Nephron (organoid): ENCODE measurements around the gene PTPRG.

Source experiments
- H3K27ac Mint-ChIP-seq, 3 experiments: 2 replicates each; pipeline ENCODE4 v1.8.0; 2020; ENCODE audit warnings: mixed read lengths in 3 of 3, mild to moderate bottlenecking in 2 of 3, moderate library complexity in 1 of 3
- H3K27me3 Mint-ChIP-seq: 2 replicates; pipeline ENCODE4 v1.8.0; 2021; ENCODE audit warnings: low read depth, mild to moderate bottlenecking, moderate library complexity, mixed read lengths
- H3K36me3 Mint-ChIP-seq: 2 replicates; pipeline ENCODE4 v1.8.0; 2020; ENCODE audit warnings: low read depth, mixed read lengths
- H3K4me1 Mint-ChIP-seq: 2 replicates; pipeline ENCODE4 v1.8.0; 2020; ENCODE audit warnings: mixed read lengths
- H3K4me3 Mint-ChIP-seq, 3 experiments: 2 replicates each; pipeline ENCODE4 v1.8.0; 2020; ENCODE audit warnings: mild to moderate bottlenecking in 3 of 3, mixed read lengths in 3 of 3, moderate library complexity in 2 of 3
- H3K9me3 Mint-ChIP-seq: 2 replicates; pipeline ENCODE4 v1.8.0; 2020; ENCODE audit warnings: mixed read lengths
- CTCF ChIP-seq, 3 experiments: fragments of 200-600 bp; sonication (generic); IDR thresholded peaks; one replicate each; pipeline ENCODE4 v1.5.0; 2021; ENCODE audit warnings: antibody characterized with exemption in 3 of 3; ENCODE audit not compliant: unreplicated experiment in 3 of 3

Gene PTPRG

DNA sequence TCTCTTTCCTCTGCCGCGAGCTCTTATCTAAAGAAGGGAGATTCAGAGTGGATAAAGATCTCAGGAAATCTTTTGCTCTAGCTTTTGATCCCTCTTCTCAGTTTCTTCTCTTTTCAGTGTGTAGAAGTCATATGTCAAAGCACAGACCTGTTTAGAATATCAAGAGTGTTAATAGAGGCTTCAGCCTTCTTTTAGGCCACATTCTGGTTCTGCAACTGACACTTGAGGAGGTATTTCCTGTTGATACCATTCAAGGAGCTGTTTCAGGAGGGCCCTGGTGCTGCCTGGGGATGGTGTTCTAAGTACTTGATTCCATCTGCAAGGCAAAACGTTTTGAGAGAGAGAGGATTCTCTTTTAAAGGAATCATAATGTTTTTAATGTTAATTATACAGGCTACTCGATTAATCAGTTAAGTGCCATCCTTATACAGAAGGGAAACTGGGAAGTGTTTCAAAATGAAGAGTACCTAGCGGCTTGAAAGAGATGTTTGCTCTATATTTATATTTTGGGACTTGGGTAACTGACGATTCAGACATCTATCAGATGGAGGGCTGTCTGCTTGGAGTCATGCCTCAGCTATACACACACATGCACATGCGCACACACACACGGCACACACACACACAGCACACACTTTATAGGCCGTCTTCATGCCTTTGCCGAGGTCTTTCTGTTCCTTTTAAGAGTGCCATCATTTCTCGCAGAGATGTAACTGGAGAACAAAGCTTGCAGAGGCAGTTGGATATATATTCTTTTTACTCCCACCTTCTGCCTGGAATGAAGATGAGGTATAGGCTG, 313.9 kb downstream of the PTPRG start:
- Mint-ChIP-seq H3K36me3 (no peaks in the 10 kb centered on the region), H3K4me1 (peaks cover 56% of the 10 kb centered on the region), H3K27me3 (no peaks in the 10 kb centered on the region), H3K27ac (peak overlapping the region; percentile 30 to 82 (median 65)), H3K4me3 (no peak overlapping the region), H3K9me3 (no peaks in the 10 kb centered on the region)
- TF ChIP-seq CTCF (IDR thresholded peaks at IDR 0.05; ENCODE audit: unreplicated experiment in 3 of 3): no peak

- Mint-ChIP-seq H3K4me1 (peaks cover 56% of the 10 kb centered on the region), H3K4me3 (no peak overlapping the region), H3K27ac (peak overlapping the region in 2 of 3 experiments; percentile 82), H3K36me3 (no peaks in the 10 kb centered on the region), H3K27me3 (no peaks in the 10 kb centered on the region), H3K9me3 (no peaks in the 10 kb centered on the region)
- no peak for TF ChIP-seq CTCF (IDR thresholded peaks at IDR 0.05; ENCODE audit: unreplicated experiment in 3 of 3)
Measured at GRCh38 chr3:61875976-61876671, 314.8 kb downstream of the PTPRG start.

DNA sequence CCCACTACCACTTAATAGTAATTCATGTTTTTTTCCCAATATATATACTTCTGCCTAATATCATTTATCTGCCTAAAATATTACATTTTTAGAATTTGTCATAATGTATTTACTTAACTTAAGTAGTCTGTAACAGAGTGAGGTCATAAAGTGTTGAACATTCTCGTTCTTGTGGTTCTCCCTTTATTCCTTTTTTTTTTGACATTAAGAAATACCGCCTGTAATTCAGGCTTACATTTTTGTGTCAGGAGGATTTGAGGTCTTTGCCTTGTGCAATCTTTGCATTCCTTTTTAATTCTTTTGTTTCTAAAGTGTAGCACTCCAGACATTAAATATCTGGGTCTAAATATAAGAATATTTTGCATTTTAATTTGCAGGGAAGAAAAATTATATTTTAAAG, 315.4 kb downstream of the PTPRG start:
- peaks cover 52% of the 10 kb centered on the region for H3K4me1 Mint-ChIP-seq
- H3K27ac Mint-ChIP-seq: peak overlapping the region in 2 of 3 experiments; percentile 82
- H3K4me3 Mint-ChIP-seq: no peak overlapping the region
- TF ChIP-seq CTCF (IDR thresholded peaks at IDR 0.05; ENCODE audit: unreplicated experiment in 3 of 3): no peak
- no peaks in the 10 kb centered on the region for H3K9me3 Mint-ChIP-seq
- H3K27me3 Mint-ChIP-seq: no peaks in the 10 kb centered on the region
- no peaks in the 10 kb centered on the region for H3K36me3 Mint-ChIP-seq

- Mint-ChIP-seq H3K9me3 (no peaks in the 10 kb centered on the region), H3K27ac (peak overlapping the region; percentile 53 to 82 (median 82)), H3K4me3 (no peak overlapping the region), H3K36me3 (no peaks in the 10 kb centered on the region), H3K27me3 (no peaks in the 10 kb centered on the region), H3K4me1 (peaks cover 44% of the 10 kb centered on the region)
- TF ChIP-seq CTCF (IDR thresholded peaks at IDR 0.05; ENCODE audit: unreplicated experiment in 3 of 3): peak; percentile 31 to 49 (median 36)
Measured at GRCh38 chr3:61877359-61878138, 316.2 kb downstream of the PTPRG start.

GRCh38 chr3:61882253-61882652, 320.9 kb downstream of the PTPRG start:
- no peak overlapping the region for H3K4me3 Mint-ChIP-seq
- H3K27me3 Mint-ChIP-seq: no peaks in the 10 kb centered on the region
- TF ChIP-seq CTCF (IDR thresholded peaks at IDR 0.05; ENCODE audit: unreplicated experiment in 3 of 3): no peak
- H3K36me3 Mint-ChIP-seq: no peaks in the 10 kb centered on the region
- no peak overlapping the region for H3K27ac Mint-ChIP-seq
- no peaks in the 10 kb centered on the region for H3K9me3 Mint-ChIP-seq
- peaks cover 6% of the 10 kb centered on the region for H3K4me1 Mint-ChIP-seq
